GF-D8 (cell line): Measurements from ENCODE around the gene BTBD1.
"Not testable (repeated sequence)": the region's sequence is repeated elsewhere in the genome, so short reads cannot be mapped to it uniquely, and the experiment has no call there.

ENCODE experiments used
- DNase-seq: peaks from one replicate; lab custom pipeline; 2025; lab: John Stamatoyannopoulos, UW

BTBD1 gene

GRCh38 chr15:83057002-83057401 is 10.1 kb downstream of the BTBD1 start:
- no peak for DNase-seq

GRCh38 chr15:83053151-83053550 is 13.9 kb downstream of the BTBD1 start:
- DNase-seq, result no peak

DNA sequence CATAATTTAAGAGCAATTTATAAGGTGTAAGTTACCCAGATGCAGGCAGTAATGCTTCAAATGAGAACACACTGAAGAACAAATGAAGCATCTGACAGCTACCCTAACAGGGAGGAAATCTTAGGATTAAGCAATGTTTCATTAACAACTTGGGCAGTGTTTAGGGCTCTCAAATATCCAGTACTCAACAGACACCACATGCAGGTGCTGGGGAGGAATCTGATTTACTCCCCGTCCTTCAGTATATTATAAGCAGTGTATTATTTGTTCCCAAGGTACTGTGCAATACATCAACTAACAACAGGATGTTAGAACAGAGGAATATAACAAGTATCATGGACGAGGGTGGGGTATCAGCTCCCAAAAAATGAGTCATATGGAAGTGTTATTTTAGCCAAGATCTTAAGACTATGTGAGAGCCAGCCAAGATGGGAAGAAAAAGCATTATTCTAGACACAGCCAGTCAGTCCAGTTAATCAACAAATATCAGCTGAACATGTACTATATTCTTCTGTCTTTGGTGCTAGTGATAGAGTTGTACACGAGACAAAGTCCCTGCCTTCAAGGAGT is 20.4 kb downstream of the BTBD1 start:
- no peak for DNase-seq

- DNase-seq, result no peak
Measured at GRCh38 chr15:83044156-83044555, 22.9 kb downstream of the BTBD1 start.

GRCh38 chr15:83039206-83039605 is 27.8 kb downstream of the BTBD1 start:
- DNase-seq, result no peak

DNA sequence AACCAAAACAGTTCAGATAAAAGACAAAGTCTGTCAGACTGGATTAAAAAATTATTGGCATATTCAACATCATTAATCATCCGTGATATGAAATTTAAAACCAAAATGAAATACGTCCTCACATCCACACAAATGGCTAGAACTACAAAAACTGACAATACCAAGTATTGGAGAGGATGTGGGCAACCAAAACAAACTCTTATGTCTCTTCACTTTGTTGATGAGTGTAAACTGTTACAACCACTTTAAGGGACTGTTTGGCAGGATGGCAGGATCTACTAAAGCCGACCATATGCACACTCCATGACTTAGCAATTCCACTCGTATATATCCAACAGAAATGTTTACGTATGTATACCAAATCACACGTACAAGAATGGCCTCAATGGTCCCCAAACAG is 30.8 kb downstream of the BTBD1 start:
- DNase-seq, result no peak

DNA sequence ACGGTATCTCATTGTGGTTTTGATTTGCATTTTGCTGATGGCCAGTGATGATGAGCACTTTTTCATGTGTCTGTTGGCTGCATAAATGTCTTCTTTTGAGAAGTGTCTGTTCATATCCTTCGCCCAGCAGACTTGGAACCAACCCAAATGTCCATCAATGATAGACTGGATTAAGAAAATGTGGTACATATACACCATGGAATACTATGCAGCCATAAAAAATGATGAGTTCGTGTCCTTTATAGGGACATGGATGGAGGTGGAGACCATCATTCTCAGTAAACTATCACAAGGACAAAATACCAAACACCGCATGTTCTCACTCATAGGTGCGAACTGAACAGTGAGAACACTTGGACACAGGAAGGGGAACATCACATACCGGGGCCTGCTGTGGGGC is 35.8 kb downstream of the BTBD1 start:
- DNase-seq, result not testable (repeated sequence)

DNA sequence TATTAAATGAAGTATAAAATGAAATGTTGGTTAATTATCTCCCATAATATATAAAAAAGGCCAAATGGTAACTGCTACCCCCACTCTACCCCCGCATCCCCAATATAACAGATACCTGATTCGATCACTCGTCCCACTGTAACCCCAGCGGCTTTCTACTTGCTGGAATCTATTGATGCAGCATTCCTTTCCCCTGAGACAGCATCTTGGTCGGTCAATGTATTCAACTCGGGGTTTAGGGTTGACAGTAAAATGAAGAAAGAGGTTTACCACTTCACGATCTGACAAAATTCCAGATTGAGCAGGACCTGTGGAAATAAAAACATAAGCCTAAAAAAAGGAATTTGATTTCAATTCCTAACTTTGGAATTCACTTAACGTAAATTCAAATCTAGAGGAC is 37.0 kb downstream of the BTBD1 start:
- no peak for DNase-seq

DNA sequence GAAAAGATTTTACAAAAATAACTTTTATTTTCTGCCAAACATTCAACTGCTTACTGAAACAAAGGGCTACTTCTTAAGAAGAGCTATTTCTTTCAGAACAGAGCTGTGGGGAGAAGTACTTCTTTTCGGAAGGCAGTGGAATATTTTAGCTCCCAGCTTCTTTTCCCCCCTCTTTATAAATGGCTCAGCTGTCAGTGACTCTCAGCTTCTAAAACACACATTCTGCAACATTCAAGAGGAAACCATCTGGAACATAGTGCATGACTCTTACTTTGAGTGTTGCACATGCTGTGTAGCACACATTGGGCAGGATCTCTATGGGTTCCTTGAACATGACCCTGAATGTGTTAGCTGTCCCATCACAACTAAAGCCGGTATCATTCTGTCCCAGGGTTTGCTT is 48.6 kb downstream of the BTBD1 start:
- no peak for DNase-seq

DNA sequence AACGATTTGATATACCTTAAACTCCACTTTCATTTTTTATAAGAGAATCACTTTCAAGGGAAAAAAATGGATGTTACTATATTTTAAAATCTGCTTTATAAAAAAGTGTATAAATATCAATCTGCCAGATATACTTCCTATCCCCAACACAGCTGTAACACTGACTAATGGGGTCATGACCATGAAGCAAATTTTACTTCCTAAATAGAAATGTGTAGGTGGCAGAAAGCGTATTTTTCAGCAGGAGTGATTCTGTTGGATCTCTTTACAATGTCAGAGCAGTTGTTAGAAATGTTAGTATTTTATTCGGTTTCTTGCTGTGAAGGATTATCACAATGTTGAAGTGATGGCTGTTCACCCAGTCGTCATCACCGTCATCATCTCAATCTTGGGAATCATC is 50.1 kb downstream of the BTBD1 start:
- DNase-seq, result no peak

GRCh38 chr15:83015361-83015760 is 51.7 kb downstream of the BTBD1 start:
- DNase-seq, result no peak

DNA sequence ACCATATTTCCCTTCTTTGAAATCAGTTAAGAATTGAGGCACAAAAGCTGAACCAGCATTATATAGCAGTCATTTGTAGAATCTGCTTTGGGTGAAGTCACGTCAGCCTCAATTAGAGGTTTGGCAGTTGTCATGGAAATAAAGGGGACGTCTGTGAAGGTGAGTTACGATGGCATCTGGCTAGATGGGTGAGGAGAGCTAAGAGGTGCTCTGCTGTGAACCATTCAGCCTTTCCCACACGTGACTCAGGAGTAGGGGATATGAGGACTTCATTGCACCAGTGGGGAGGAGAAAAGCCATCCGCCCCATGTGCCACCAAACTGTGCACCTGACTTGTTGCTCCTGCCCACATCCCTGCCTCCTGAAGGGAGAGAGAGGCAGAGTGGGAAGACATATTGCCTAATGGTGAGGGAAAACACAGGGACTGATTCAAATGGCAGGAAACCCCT is 52.8 kb downstream of the BTBD1 start:
- no peak for DNase-seq

DNA sequence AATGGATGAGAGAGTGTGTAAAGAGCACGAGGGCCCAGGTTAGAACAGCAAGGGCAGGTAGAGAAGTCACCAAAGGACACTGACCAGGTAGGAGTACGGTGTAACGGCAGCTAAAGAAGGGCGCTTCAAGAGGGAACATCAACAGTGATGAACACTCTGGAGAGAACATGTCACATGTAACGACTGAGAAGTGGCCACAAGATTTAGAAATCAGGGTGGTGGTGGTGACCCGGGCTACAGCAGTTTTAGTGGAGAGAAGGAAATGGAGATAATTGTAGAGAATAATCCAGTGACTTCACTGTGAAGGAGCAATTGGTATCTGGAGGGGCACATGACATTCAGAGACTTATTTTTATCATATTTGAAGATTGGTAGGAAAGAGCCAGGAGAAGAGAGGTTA is 54.4 kb downstream of the BTBD1 start:
- DNase-seq, result peak; percentile 0

- DNase-seq, result no peak
Measured at GRCh38 chr15:83012076-83012426, 55.0 kb downstream of the BTBD1 start.

GRCh38 chr15:83011271-83012075 is 55.6 kb downstream of the BTBD1 start, which contains the start of gene C15orf40:
TSS of gene C15orf40 (minus strand) at chr15:83011639. CDS start at chr15:83011607, 32 bp downstream.
- DNase-seq, result peak; percentile 65

- peak; percentile 63 for DNase-seq
Measured at GRCh38 chr15:83010709-83011270, 56.3 kb downstream of the BTBD1 start.

GRCh38 chr15:83000672-83001031 is 66.4 kb downstream of the BTBD1 start:
- DNase-seq, result not testable (repeated sequence)

DNA sequence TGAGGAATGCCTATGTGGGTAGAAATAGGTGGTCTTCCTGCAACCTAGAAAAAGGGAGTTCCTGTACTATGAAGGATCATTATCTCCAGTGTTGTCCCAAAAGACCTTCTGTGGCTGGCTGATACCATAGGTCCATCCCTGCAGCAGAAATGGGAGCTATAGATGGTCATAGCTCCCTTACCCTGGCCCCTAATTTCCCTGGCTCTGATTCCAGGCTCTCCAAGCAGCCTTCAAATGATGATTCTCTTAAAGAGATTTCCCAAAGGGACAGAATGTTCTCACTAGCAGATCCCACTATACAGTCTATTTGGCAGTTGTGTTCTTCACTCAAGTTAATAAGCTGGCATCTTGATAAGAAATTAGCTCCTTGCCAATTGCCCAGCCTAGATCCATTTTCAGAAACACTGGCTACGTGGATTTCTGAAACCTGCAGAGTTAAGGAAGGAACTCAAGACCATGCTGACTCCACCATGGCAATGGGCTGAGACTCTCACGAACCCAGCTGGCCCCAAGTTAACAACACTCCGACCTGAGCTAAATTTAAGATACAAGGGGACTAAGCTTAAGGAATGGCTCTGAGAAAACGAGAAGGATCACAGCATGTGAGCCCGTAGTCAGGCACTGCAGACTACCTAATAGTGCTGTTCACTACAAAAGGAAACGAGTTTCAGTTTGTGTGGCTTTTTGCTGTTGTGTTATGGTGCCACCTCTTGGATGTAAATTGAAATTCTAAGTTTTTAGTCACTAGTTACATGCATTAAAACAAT is 67.0 kb downstream of the BTBD1 start:
- DNase-seq, result peak; percentile 52

GRCh38 chr15:82999426-82999825 is 67.6 kb downstream of the BTBD1 start:
- DNase-seq, result no peak

DNA sequence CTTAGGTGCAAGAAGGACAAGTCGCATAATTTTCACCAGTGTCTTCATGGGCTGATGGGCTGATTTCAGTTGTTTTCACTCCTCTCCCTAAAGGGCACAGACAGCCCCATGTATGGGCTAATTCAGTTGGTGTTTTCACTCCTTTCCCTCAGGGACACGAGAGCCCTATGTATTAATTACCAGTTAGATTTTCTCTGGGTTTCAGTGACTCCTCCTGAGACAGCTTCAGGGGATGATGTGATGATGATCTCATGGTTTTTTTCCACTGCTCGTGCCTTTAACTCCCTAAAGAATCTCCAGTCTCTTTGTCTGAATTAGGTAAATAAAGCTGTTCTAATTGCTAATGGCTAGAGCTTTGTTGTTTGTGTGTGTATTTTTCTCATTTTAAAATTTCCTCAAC is 71.1 kb downstream of the BTBD1 start:
- no peak for DNase-seq

DNA sequence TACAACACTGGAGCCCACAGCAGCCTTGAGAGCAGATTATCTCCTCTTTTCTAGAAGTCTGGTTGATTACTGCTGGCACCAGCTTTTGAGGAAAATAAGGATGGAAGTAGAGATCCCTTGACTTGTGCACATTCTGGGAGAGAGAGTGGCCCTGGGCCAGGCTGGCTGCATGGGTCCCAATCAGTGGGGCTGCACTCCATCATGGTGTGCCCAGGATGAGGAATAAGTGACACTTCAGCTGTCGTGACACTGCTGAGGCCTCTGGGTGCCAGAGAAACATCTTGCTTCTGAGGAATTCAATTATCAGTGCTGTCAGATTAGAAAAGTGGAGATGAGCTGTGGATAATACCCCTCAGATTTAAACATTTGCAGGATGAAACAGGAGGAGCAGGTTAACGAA is 72.0 kb downstream of the BTBD1 start:
- no peak for DNase-seq

DNA sequence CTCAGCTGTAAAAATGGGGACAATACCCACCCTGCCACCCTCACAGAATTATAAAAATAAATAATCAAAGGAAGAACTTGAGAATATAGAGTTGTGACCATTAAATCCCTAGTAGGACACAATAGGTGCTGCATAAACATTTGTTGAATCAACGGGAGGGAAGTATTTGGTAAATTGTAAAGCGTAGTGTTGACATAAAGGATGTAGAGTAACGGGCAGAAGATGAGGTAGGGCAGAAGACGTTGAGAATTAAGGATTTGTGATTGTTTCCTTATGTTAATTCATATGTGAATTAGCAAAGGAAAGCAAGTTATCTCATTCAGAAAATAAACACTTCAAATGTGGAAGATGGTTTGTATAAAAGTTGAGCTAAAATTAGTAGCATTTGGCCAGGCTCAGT is 73.9 kb downstream of the BTBD1 start:
- DNase-seq, result no peak
